Stimulated activated CD8-positive, alpha-beta memory T cell treated with anti-CD3 and anti-CD28 coated beads, Interleukin-4, amount 100 ng/mL, for 4 hours (primary cell): ENCODE measurements around the gene CLN6.
"Not testable (repeated sequence)": the region's sequence is repeated elsewhere in the genome, so short reads cannot be mapped to it uniquely, and the experiment has no call there.

Source experiments
- DNase-seq, 2 donors: peaks; one replicate each; pipeline ENCODE4 v3.0.0-alpha.2; 2020; ENCODE audit warnings: low read depth in 2 of 2, low spot score in 1 of 2

Gene CLN6

DNA sequence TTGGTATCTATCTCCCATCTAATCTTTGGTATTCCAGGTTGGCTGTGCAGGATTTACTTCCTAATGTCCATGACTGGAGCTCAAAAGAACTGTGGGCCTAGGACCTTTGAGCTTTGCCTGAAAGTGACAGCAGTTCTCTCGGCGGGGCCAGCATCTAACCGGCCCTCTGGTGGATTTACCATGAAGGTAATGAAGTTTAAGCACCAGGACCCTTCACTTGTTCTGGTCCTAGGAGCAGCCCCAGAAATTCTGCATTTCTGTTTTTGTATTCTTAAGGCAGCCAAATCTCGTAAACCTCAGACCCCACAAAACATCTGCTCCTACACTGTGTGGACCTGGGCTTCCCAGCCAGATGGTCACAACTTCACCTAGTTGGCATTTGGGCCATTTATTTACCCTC is 37.4 kb downstream of the CLN6 start:
- no peak for DNase-seq

DNA sequence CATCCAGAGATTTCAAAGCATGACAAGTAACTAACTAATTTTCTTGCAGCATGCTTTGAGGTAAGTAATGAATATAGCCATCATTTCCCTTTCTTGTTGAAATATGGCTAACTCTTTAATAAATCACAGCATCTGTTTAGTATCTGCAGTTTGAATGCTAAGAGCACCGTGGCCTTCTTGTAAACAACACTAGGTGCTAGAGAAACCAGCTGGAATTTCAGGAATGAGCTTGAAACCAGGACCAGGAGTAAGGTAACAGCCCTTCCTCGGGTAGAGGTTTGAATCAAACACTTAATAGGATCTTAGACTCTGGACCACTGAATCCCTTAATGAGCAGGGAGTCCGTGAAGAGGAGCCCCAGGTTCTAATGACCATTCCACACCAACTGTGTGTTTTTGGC is 38.0 kb downstream of the CLN6 start:
- no peak for DNase-seq

DNA sequence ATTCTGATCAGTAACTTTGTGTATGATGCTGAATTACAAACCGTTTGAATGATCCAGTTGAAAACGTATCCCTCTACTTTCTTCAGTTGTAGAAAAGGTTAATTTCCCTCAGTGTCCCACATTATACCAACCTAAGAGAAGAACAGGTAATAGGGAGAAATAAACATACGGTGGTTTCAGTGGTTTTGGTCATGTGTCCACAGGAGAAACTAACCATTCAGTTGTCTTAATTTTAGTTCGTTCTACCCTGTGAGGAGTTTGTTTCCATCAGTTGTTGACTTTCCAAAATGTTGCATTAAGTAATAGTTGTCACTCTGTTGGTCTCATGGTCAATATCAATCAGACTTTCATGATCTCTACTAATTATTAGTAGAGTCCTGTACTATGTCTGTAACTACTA is 39.5 kb downstream of the CLN6 start:
- DNase-seq, result no peak

DNA sequence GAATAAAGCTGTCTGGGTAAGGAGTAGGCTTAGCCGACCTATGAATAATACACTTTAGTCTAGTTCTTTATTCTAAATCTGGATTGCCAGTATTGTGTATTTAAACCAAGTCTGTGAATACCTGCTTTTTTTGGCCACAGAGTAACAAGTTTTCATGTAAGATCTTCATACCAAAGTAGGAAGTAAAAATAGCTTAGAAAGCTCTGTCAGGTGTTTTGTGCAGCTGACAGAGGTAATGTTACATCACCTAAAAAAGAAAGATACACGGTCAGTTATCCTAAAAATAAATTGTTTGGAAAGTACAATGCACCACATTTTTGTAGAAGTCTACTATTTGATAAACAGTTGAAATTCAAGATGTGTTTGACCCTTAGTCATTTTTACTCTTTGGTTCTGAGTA is 40.9 kb downstream of the CLN6 start:
- no peak for DNase-seq

DNA sequence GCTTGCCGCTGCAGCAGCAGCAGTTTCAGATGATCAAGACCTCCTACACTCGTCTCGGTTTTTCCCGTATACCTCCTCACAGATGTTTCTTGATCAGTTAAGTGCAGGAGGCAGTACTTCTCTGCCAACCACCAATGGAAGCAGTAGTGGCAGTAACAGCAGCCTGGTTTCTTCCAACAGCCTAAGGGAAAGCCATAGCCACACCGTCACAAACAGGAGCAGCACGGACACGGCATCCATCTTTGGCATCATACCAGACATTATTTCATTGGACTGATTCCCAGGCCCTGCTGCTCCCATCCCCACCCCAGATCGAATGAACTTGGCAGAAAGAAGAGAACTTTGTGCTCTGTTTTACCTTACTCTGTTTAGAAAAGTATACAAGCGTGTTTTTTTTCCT is 42.0 kb downstream of the CLN6 start:
- no peak for DNase-seq

DNA sequence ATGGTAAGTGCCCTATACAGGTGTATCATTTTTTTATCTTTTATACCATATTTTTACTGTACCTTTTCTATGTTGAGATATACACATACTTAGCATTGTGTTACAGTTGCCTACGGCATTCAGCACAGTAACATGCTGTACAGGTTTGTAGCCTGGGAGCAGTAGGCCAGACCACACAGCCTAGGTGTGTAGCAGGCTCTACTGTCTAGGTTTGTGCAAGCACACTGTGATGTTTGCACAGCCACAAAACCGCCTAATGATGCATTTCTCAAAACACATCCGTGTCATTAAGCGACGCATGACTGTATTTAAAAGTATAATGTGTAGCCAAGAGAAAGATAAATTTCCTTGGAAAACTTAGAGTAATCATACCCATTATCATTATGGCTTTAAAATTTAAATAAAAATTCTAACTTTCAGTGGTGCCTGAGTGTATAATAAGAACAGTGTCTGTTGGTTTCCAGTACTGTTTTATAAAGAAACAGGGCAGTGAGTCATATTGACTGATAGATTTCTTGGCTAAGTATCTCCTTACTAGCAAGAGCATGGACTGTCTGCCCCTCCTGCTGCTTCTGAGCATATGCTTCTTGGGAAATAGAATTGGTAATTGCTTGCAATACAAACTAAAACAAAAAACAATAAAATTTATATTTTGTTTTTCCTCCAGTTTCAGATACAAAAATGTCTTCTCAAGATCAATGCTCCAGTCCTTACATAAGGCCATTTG is 42.7 kb downstream of the CLN6 start:
- DNase-seq, result no peak

DNA sequence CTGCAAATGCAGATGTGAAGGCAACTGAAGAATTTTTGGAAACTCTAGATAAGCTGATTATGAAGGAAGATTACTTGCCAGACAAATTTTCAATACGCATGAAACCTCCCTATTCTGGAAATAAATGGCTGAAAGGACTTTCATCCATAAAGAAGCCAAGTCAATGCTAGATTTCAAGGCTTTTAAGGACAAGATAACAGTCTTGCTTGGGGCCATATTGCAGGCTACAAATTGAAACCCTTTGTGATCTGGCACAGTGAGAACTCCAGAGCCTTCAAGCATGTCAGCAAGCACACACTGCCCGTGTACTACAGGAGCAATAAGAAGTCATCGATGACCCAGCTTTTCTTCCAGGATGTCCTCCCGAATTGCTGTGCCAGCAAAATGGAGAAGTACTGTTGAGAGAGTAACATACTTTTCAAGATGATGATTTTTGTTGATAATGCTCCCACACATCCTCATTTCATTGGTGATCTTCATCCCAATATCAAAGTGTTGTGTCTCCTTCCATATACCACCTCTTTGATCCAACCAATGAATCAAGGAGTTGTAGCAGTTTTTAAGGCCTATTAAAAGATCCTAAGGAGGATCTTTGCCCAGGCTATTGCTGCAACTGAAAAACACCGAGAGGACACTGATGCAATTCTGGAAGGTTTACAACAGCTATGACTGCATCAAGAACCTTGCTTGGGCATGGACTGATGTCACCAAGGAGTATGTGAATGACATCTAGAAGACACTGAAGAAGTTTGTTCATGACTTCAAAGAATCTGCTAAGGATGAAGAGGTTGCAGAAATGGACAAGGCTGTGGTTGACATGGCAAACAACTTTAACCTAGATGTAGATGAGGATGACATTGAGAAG is 44.7 kb downstream of the CLN6 start:
- DNase-seq, result no peak

DNA sequence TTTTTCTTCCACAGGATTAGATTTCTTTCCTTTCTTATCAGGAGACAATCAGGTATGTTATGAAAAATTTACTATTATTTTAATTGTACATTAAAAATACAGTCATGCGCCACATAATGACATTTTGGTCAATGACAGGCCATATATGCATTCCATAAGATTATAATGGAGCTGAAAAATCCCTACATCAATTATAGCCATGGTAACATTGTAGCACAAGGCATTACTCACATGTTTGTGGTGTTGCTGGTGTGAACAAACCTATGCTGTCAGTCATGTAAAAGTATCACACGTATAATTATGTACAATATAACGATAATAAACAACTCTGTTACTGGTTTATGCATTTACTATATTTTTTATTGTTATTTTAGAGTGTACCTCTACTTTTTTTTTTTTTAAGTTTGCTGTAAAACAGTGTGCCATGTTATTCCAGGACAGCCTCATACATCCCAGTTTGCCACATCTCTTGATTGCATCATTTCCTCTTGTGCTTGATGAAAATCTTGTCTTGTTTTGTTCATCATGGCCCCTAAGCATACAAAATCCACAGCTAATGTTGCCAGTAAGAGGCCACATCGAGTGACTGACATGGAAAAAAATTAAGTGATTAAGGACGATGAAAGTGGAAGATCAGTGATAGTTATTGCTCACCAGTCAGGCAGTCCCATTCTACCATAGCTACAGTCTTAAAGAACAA is 45.8 kb downstream of the CLN6 start:
- DNase-seq, result no peak

DNA sequence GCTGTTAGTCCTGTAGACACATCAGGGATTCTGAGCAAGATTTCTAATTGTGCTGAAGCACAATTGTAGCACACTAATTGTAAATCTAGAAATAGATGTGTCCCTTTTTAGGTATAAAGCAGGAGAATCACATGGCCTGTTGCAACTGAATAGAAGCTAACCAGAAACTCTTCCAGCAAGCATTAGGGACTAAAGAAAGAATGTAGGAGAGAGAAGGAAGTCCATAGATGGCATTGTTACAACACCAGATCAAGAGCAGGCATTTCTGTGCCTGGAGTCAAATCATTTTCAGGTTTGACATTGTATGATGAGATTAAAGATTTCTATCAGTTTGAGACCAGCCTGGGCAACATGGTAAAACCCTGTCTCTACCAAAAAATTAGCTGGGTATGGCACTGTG is 51.8 kb downstream of the CLN6 start:
- no peak for DNase-seq

DNA sequence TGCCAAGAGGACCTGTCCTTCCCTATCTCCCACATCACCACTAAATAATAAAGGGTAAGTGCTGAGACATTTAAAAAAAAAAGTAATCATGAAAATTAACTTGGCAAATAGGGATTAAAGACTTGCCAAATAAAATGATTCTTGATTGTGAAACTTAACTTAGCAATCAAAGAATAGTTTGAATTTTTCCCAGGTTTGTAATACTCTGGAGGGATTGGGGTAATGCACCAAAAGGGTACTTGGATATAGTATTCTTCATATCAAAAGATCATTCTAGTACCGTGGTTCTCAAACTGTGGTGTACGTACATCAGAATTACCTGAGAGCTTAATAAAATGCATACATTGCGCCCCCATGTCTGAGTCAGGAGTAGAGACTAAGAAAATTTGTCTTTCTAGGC is 52.9 kb downstream of the CLN6 start:
- no peak for DNase-seq

DNA sequence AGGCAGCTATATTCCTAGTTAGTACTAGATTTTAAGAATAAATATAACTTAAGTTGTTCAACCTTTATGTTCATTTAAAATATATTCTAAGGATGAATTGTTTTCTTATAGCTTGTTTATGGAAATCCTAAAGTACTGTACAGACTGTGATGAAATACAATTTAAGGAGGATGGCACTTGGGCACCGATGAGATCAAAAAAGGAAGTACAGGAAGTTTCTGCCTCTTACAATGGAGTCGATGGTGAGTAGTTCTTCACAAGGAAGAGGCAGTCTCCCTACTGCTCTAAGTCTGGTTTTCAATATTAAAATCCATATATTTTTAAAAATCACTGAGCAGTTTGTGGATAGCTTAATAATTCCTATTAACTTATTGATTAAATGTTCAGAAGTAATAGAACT is 54.0 kb downstream of the CLN6 start:
- no peak for DNase-seq

DNA sequence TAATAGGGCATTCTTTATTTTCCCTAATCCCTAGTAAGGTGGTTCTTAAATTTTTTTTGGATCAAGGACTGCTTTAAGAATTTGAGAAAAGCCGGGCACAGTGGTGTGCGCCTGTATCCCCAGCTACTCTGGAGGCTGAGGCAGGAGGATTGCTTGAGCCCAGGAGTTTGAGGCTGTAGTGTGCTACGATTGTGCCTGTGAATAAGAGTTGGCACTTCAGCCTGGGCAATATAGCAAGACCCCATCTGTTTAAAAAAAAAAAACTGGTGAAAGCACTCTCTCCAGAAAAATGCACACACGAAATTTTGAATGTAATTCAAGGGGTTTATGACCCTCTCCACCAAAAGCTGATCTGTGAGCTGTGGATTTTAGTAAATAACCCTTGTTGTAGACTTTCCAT is 56.4 kb downstream of the CLN6 start:
- no peak for DNase-seq

DNA sequence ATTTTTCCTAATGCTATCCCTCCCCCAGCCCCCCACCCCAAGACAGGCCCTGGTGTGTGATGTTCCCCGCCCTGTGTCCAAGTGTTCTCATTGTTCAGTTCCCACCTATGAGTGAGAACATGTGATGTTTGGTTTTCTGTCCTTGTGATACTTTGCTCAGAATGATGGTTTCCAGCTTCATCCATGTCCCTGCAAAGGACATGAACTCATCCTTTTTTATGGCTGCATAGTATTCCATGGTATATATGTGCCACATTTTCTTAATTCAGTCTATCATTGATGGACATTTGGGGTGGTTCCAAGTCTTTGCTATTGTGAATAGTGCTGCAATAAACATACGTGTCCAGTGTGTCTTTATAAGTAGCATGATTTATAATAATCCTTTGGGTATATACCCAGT is 57.5 kb downstream of the CLN6 start:
- not testable (repeated sequence) for DNase-seq

DNA sequence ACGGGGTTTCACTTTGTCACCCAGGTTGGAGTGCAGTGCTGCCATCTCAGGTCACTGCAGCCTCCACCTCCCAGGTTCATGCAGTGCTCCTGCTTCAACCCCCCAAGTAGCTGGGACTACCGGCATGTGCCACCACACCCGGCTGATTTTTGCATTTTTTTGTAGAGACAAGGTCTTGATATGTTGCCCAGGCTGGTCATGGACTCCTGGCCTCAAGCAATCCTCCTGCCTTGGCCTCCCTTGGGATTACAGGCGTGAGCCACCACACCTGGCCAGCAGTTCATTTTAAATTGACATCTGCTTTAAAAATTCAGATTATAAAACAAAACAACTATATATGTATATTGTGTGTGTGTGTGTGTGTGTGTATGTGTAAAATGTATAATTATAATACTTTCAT is 62.7 kb downstream of the CLN6 start:
- DNase-seq, result no peak

DNA sequence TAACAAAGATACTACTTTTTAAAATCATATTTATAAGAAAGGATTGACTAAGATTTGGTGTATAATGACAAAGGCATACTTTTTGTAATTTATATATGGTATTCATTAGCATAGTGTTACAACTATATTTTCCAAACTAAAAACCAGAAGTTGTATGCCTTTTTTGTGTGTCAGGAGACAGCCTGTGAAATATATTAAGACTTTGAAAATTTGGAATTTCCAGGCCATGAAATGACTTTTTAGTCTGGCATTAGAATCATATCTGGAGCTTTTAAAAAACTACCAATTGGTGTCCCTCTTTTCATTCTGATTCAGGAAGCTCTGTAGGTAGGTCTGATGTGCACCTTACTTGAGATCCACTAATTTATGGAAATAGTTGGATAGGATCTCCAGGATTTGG is 66.3 kb downstream of the CLN6 start:
- no peak for DNase-seq

DNA sequence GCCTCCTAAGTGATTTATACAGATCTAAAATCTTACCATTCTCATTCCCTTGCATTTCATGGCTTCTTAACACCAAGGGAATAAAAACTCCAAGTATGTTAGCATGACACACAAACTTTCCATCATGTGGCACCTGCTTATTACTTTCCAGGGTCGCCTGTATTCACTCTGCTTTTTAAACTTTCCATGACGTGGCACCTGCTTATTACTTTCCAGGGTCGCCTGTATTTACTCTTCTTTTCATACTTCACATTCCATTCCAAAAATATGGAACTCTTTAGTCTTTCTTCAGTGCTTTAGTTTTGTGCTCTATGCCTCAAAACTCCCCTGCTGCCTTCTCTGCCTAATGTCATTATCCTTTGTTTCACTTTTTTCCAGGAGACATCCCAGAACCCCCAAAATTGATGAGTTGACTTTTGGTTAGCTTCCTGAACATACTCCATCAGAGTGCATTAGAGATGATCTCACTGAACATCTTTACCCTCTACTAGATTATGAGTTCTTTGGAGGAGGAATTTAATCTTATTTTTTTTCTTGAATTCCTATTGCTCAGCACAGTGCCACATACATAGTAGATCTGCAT is 71.4 kb downstream of the CLN6 start:
- DNase-seq, result no peak

DNA sequence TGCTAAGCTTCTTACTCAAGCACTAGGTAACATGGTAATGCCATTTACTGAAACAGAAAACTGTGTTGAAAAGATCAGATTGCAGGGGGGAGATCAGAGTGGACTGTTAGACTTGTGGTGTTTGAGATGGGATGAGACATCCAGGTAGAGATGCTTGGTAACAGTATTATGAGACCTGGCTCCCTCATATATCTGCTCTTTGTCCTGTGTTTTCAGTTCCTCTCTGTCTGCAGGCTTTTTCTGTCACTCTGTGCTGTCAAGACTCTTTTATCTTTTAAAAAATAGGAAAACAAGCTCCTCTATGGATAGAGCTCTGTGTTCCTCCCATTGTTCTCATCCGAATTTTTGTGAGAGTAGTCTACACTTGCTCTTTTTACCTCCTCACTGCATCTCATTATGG is 72.5 kb downstream of the CLN6 start:
- DNase-seq, result no peak
